Calu3 (cell line): ENCODE results near the gene GAS6. TPM values are rescaled to one million over a fixed set of nuclear protein-coding genes. Genes with fewer than 3 reads are reported as not detected.
A peak's percentile ranks its signal among the peaks of the same experiment; 100 is the strongest.

Experiments
- BruUV-seq: library from RNA; stranded (reverse); fragments of 400-500 nt; replicated peaks from 2 replicates; lab custom pipeline; 2021; lab: Mats Ljungman, UMichigan
- CTCF ChIA-PET: fragments of 300-600 bp; sonication (Branson Sonifier 250); formaldehyde crosslinking; loops from one replicate; lab custom pipeline; 2022; ENCODE audit warnings: antibody characterized with exemption; lab: Charles Lee
- DNase-seq: peaks from one replicate; pipeline ENCODE4 v3.0.0; 2022
- H3K27ac Mint-ChIP-seq: one replicate; pipeline ENCODE4 v1.8.0; 2022; ENCODE audit warnings: mixed read lengths; ENCODE audit not compliant: unreplicated experiment
- H3K27me3 Mint-ChIP-seq: one replicate; pipeline ENCODE4 v1.8.0; 2022; ENCODE audit warnings: mixed read lengths; ENCODE audit not compliant: unreplicated experiment
- H3K36me3 Mint-ChIP-seq: one replicate; pipeline ENCODE4 v1.8.0; 2022; ENCODE audit warnings: mild to moderate bottlenecking, moderate library complexity, mixed read lengths; ENCODE audit not compliant: insufficient read depth, unreplicated experiment
- H3K4me1 Mint-ChIP-seq: one replicate; pipeline ENCODE4 v1.8.0; 2022; ENCODE audit warnings: mild to moderate bottlenecking, low read depth, mixed read lengths; ENCODE audit not compliant: unreplicated experiment
- H3K4me3 Mint-ChIP-seq: one replicate; pipeline ENCODE4 v1.8.0; 2022; ENCODE audit warnings: mild to moderate bottlenecking, low read depth, moderate library complexity, mixed read lengths; ENCODE audit not compliant: unreplicated experiment
- H3K9me3 Mint-ChIP-seq: one replicate; pipeline ENCODE4 v1.8.0; 2022; ENCODE audit warnings: low read depth, mixed read lengths; ENCODE audit not compliant: unreplicated experiment
- CTCF ChIP-seq: fragments of 200-600 bp; IDR thresholded peaks from one replicate; pipeline ENCODE4 v1.8.0; 2022; ENCODE audit warnings: antibody characterized with exemption; ENCODE audit not compliant: unreplicated experiment
- intact Hi-C: fragments of 100-400 bp; cut with micrococcal nuclease; formaldehyde crosslinking; loops from one replicate; pipeline ENCODE4 v1.10.0; 2022; ENCODE audit not compliant: unreplicated experiment
- total RNA-seq: library from RNA; stranded (reverse); gene quantifications from 2 replicates; pipeline ENCODE4 v1.2.3, GENCODE V29; 2022

Gene GAS6
- total RNA-seq, 1 experiment from 2014 or later: 0.42 TPM

- no peak overlapping the region for H3K4me3 Mint-ChIP-seq
These were observed 24.2 kb downstream of the GAS6 start for GRCh38 chr13:113839536-113840204.

GRCh38 chr13:113838711-113839201 is 25.1 kb downstream of the GAS6 start:
- Mint-ChIP-seq H3K27ac (no peak overlapping the region), H3K4me1 (peaks cover 10% of the 10 kb centered on the region), H3K36me3 (no peaks in the 10 kb centered on the region), H3K27me3 (peaks cover 7% of the 10 kb centered on the region), H3K4me3 (no peak overlapping the region), H3K9me3 (no peaks in the 10 kb centered on the region)
- intact Hi-C loops: no loop called here
- no peak for TF ChIP-seq CTCF
- no peak for DNase-seq
- CTCF ChIA-PET: no interaction called here
- no TSS peak for BruUV-seq

More at GRCh38 chr13:113839536-113840204, 24.2 kb downstream of the GAS6 start:
- Mint-ChIP-seq H3K27ac (no peak overlapping the region), H3K9me3 (no peaks in the 10 kb centered on the region), H3K4me1 (peaks cover 10% of the 10 kb centered on the region), H3K36me3 (no peaks in the 10 kb centered on the region), H3K27me3 (peaks cover 7% of the 10 kb centered on the region)
- intact Hi-C loops: no loop called here
- DNase-seq: no peak
- CTCF ChIA-PET: no interaction called here
- no peak for TF ChIP-seq CTCF
- BruUV-seq: no TSS peak

GRCh38 chr13:113837560-113838355 is 26.1 kb downstream of the GAS6 start:
- peak; percentile 53 for DNase-seq
- H3K9me3 Mint-ChIP-seq: no peaks in the 10 kb centered on the region
- peaks cover 10% of the 10 kb centered on the region for H3K4me1 Mint-ChIP-seq
- CTCF ChIA-PET: interaction anchor here (0.5 kb wide), 1 partner anchor 261 kb away, joined by 3 read pairs; no protein-coding TSS in a partner anchor
- no peak for TF ChIP-seq CTCF
- no peaks in the 10 kb centered on the region for H3K36me3 Mint-ChIP-seq
- intact Hi-C loops: no loop called here
- H3K27ac Mint-ChIP-seq: no peak overlapping the region
- no TSS peak for BruUV-seq
- no peak overlapping the region for H3K4me3 Mint-ChIP-seq
- H3K27me3 Mint-ChIP-seq: peaks cover 7% of the 10 kb centered on the region

- no TSS peak for BruUV-seq
- H3K4me1 Mint-ChIP-seq: peaks cover 10% of the 10 kb centered on the region
- H3K27ac Mint-ChIP-seq: no peak overlapping the region
- H3K4me3 Mint-ChIP-seq: no peak overlapping the region
- CTCF ChIA-PET: no interaction called here
- peaks cover 5% of the 10 kb centered on the region for H3K27me3 Mint-ChIP-seq
- H3K9me3 Mint-ChIP-seq: no peaks in the 10 kb centered on the region
- no peak for TF ChIP-seq CTCF
- no peaks in the 10 kb centered on the region for H3K36me3 Mint-ChIP-seq
- intact Hi-C loops: no loop called here
- no peak for DNase-seq
These were observed 26.9 kb downstream of the GAS6 start for GRCh38 chr13:113836768-113837559.
